Renal pelvis (tissue), 4 donors: Measurements from ENCODE around the gene ZNF423. TPM values are rescaled to one million over a fixed set of nuclear protein-coding genes. Genes with fewer than 3 reads are reported as not detected.
A peak's percentile ranks its signal among the peaks of the same experiment; 100 is the strongest.

Experiments used
- DNase-seq: peaks from one replicate; pipeline ENCODE4 v3.0.0-alpha.2; 2013
- polyA plus RNA-seq, 3 donors: library from polyadenylated mRNA; unstranded; fragments of 120-200 nt; gene quantifications; one replicate each; pipeline ENCODE4 v1.2.1, GENCODE V29; 2013; ENCODE audit not compliant: insufficient read length in 3 of 3

ZNF423 gene
- polyA plus RNA-seq, 3 donors, result 24.2 to 30.5 (median 28.5) TPM

GRCh38 chr16:49756775-49757558, 98.9 kb downstream of the ZNF423 start:
- no peak for DNase-seq

- no peak for DNase-seq
Observed at GRCh38 chr16:49755716-49756505, 100.0 kb downstream of the ZNF423 start.

- DNase-seq, result no peak
Observed at GRCh38 chr16:49755313-49755620, 100.6 kb downstream of the ZNF423 start.

GRCh38 chr16:49754495-49755312, 101.2 kb downstream of the ZNF423 start:
- no peak for DNase-seq

GRCh38 chr16:49750341-49751000, 105.4 kb downstream of the ZNF423 start:
- no peak for DNase-seq

- DNase-seq, result no peak
Observed at GRCh38 chr16:49749816-49750215, 106.1 kb downstream of the ZNF423 start.

- no peak for DNase-seq
Observed at GRCh38 chr16:49748322-49748721, 107.6 kb downstream of the ZNF423 start.

GRCh38 chr16:49747654-49748053, 108.3 kb downstream of the ZNF423 start:
- DNase-seq, result no peak

DNA sequence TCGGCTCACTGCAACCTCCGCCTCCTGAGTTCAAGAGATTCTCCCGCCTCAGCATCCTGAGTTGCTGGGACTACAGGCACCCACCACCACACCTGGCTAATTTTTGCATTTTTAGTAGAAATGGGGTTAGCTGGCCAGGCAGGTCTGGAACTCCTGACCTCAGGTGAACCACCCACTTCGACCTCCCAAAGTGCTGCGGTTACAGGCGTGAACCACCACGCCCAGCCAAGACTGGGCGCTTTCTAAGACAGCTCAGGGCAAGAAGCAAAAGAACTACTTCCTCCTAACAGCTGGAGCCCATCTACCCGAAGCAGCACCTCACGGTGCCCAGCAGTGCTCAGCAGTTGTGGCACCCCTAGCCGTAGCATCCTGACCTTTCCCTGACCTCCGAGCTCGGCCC, 109.4 kb downstream of the ZNF423 start:
- no peak for DNase-seq

DNA sequence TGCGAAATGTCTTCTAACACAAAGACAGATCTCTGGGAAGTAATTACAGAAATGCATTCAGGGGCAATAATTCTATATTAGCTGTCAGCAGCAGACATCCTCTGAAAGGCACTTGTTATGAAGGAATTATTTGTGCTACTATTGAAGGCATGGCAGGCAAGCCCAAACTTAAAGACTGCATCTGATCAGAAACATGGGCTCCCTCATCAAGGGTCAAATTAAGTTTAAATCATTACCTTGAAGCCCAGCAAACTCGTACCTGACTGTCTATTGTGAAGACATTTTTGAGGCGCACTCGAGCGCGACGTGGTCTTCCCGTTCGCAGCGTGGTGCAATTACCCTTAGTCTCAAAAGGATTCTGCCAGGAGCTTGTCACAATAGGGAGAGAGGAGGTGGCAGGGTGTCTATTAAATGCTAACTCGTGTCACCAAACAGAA, 110.6 kb downstream of the ZNF423 start:
- DNase-seq, result no peak

DNA sequence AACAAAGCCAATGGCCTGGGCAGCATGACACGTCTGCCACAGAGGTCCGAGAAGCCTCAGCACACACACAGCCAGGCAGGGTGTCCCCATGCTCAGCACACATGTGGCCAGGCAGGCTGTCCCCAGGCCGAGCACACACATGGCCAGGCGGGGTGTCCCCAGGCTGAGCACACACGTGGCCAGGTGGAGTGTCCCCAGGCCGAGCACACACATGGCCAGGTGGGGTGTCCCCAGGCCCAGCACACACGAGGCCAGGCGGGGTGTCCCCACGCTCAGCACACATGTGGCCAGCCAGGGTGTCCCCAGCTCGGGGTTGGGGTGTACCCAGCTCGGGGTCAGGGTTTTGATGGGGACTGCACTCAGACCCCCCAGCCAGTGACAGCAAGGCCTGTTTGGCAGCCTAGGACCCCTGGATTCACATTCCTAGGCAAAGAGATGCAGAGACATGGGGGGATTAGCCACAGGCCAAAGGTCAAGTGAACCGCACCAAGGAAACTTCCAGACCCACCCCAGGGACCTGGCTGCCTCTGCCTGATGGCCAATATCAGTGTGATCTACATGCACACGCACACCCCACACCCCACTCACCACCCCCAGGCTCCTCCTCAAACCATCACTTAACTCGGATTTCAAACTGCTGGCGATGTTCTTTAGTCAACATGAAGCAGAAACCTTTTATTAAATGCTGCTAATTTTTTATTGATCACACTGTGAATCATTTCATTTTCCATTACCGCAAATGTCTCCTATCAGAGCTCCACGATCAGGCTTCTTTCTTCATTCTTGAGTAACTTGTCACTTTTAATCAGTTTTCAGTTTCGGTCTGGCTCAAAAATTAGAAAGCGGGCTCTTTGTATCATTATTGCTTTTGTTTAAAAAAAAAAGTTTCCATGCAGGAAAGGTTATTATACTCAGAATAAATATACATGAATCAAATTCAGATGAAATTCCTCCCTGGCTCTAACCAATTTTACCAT, 111.4 kb downstream of the ZNF423 start:
- DNase-seq, result no peak

GRCh38 chr16:49743658-49744057, 112.3 kb downstream of the ZNF423 start:
- no peak for DNase-seq

DNA sequence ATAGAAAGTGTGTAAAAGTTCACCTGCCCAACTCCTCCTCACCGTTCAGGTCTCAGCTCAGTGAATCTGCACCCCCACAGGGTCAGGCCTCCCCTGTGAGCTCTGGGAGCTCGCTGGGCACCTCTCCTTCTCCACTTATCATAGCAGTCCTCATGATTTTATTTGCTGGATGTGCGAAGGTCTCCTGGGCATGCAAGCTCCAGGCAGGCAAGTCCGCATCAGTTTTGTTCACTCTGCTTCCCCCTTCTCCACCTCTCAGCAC, 112.8 kb downstream of the ZNF423 start:
- no peak for DNase-seq

DNA sequence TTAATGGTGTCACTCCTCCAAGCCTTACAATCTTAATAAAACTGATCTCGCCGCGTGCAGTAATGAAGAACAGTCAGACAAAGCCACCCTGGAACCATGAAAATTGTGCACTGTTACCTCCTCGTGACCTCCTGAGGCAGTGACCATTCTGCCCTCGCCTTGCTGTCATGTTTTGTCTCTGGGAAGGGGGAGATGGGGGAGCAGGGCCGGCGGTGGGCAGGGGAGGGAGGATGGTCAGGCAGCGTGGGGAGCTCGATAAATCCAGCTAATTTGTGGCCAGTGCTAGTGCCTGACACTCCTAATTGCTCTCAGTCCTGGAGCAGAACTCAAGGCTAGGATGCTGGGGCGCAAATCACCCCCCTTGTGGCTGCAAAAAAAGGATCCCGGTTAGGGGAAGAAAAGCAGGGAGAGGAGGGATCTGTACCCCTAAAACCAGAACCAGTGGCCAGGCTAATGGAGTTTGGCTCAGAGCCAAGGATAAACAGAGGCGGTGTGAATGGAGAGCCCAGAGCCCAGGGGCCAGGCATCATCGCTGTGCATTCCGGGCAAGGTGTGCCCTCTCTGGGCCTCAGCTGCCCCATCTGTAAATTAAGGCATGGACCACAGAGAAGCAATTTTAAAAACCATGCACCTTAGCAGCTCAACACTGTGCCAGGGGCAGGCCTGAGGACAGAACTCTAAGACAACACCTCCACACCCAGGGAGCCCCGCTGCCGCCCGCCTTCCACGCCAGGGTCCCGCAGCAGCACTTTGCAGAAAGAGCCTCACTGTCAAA, 113.3 kb downstream of the ZNF423 start:
- DNase-seq, result peak; percentile 83

GRCh38 chr16:49740256-49740655, 115.7 kb downstream of the ZNF423 start:
- DNase-seq, result no peak

GRCh38 chr16:49739381-49739780, 116.5 kb downstream of the ZNF423 start:
- no peak for DNase-seq

GRCh38 chr16:49738832-49739231, 117.1 kb downstream of the ZNF423 start:
- no peak for DNase-seq

GRCh38 chr16:49738001-49738400, 117.9 kb downstream of the ZNF423 start:
- no peak for DNase-seq

DNA sequence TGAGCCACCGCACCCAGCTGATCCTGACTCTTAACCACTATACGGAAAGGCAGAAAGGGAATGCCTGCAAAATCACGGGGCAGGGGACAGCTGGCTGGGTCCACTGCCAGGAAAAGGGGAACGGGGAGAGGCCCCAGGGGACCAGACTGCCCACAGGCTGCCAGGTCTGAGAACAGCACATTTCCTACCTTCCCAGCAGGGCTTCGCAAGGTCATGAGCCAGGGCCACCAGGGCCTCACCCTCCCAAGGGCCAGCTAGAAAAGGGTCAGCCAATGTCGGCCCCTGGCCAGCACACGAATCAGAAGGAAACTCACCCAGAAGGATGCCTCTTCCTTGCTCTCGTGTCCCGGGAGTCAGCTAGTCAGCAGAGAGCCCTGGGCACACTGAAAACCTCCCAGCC, 118.4 kb downstream of the ZNF423 start:
- DNase-seq, result no peak

- no peak for DNase-seq
Observed at GRCh38 chr16:49734331-49734730, 121.6 kb downstream of the ZNF423 start.
